SK-N-SH (cell line): ENCODE results near the gene CCS. TPM values are rescaled to one million over a fixed set of nuclear protein-coding genes. Genes with fewer than 3 reads are reported as not detected.
"Not testable (repeated sequence)": the region's sequence is repeated elsewhere in the genome, so short reads cannot be mapped to it uniquely, and the experiment has no call there.

Experiments used
- CTCF ChIA-PET: fragments of 300-600, 350-600 bp; formaldehyde crosslinking; extraction: SDS; loops from one replicate; lab custom pipeline; 2021; lab: Yijun Ruan, JAX
- POLR2A ChIA-PET: fragments of 350-600 bp; sonication (Branson Sonifier 250); formaldehyde crosslinking; extraction: SDS; loops from one replicate; lab custom pipeline; 2020; ENCODE audit warnings: antibody characterized with exemption, inconsistent platforms; lab: Yijun Ruan, JAX
- DNase-seq: peaks from one replicate; pipeline ENCODE4 v3.0.0; 2012
- H2AFZ ChIP-seq: fragments of 200-600 bp; sonication (generic); 2 replicates; pipeline ENCODE4 v1.8.1; 2016; ENCODE audit warnings: antibody characterized with exemption, mild to moderate bottlenecking, low read depth
- H3F3A ChIP-seq: fragments of 200-600 bp; sonication (generic); replicated peaks from 2 replicates; pipeline ENCODE3; 2016; ENCODE audit warnings: antibody characterized with exemption, mild to moderate bottlenecking; ENCODE audit not compliant: insufficient read depth
- H3K27ac ChIP-seq, 2 experiments: fragments of 200-500 bp in 1 of 2; fragments of 200-600 bp in 1 of 2; sonication (Bioruptor generic) in 1 of 2; sonication (generic), shearing (Covaris generic) in 1 of 2; 2 replicates each; pipeline versions ENCODE4 v1.5.1 to v1.6.1; 2014 to 2016; ENCODE audit warnings: low read depth in 2 of 2, inconsistent platforms in 1 of 2, low read length in 1 of 2, mild to moderate bottlenecking in 1 of 2, mixed read lengths in 1 of 2
- H3K27me3 ChIP-seq: fragments of 200-600 bp; sonication (generic), shearing (Covaris generic); 2 replicates; pipeline ENCODE4 v1.6.1; 2016; ENCODE audit warnings: mixed run types; ENCODE audit not compliant: insufficient read depth
- H3K36me3 ChIP-seq, 2 experiments: fragments of 200-500 bp in 1 of 2; fragments of 200-600 bp in 1 of 2; sonication (Bioruptor generic) in 1 of 2; sonication (generic) in 1 of 2; replicated peaks in 1 of 2; 2 replicates each; pipeline versions ENCODE3 to v1.5.1; 2014 to 2016; ENCODE audit warnings: low read length in 1 of 2, mild to moderate bottlenecking in 1 of 2; ENCODE audit not compliant: insufficient read depth in 2 of 2, control insufficient read depth in 1 of 2
- H3K4me1 ChIP-seq, 2 experiments: fragments of 200-500 bp in 1 of 2; fragments of 200-600 bp in 1 of 2; sonication (Bioruptor generic) in 1 of 2; sonication (generic), shearing (Covaris generic) in 1 of 2; 2 replicates each; pipeline versions ENCODE4 v1.5.1 to v1.6.1; 2014 to 2016; ENCODE audit warnings: low read depth in 1 of 2, low read length in 1 of 2, mixed run types in 1 of 2; ENCODE audit not compliant: insufficient read depth in 2 of 2, control insufficient read depth in 1 of 2
- H3K4me2 ChIP-seq: fragments of 200-600 bp; sonication (generic), shearing (Covaris generic); 2 replicates; pipeline ENCODE4 v1.6.1; 2017; ENCODE audit warnings: mixed run types
- H3K4me3 ChIP-seq, 2 experiments: fragments of 200-500 bp in 1 of 2; fragments of 200-600 bp in 1 of 2; sonication (Bioruptor generic) in 1 of 2; sonication (generic), shearing (Covaris generic) in 1 of 2; 2 replicates each; pipeline versions ENCODE4 v1.5.1 to v1.8.1; 2014 to 2016; ENCODE audit warnings: low read depth in 2 of 2, inconsistent platforms in 1 of 2, low read length in 1 of 2, mild to moderate bottlenecking in 1 of 2, mixed read lengths in 1 of 2, moderate library complexity in 1 of 2
- H3K79me2 ChIP-seq: fragments of 200-600 bp; sonication (generic); 2 replicates; pipeline ENCODE4 v1.8.1; 2017; ENCODE audit warnings: mild to moderate bottlenecking; ENCODE audit not compliant: insufficient read depth
- H3K9ac ChIP-seq: fragments of 200-600 bp; sonication (generic); 2 replicates; pipeline ENCODE4 v1.6.1; 2017; ENCODE audit warnings: mixed run types
- H3K9me2 ChIP-seq: fragments of 200-600 bp; sonication (generic); 2 replicates; pipeline ENCODE4 v1.6.1; 2017; ENCODE audit warnings: mixed run types
- H3K9me3 ChIP-seq: fragments of 200-600 bp; sonication (generic); 2 replicates; pipeline ENCODE4 v1.6.1; 2017; ENCODE audit warnings: mixed run types, mild to moderate bottlenecking, moderate library complexity
- H4K20me1 ChIP-seq: fragments of 200-600 bp; sonication (generic); 2 replicates; pipeline ENCODE4 v1.6.1; 2017; ENCODE audit warnings: mild to moderate bottlenecking, mixed run types; ENCODE audit not compliant: insufficient read depth
- CHD2 ChIP-seq: fragments of 150-350 bp; IDR thresholded peaks from 2 replicates; pipeline ENCODE4 v1.6.1; 2018; ENCODE audit warnings: low read length; ENCODE audit not compliant: partially characterized antibody
- EP300 ChIP-seq, 2 experiments: IDR thresholded peaks; 2 replicates each; pipeline versions ENCODE4 v1.4.0 to v1.6.1; 2012; ENCODE audit warnings: borderline replicate concordance in 1 of 2, low read depth in 1 of 2, low read length in 1 of 2
- FOSL2 ChIP-seq: IDR thresholded peaks from 2 replicates; pipeline ENCODE4 v1.4.0; 2012; ENCODE audit warnings: low read depth, mild to moderate bottlenecking, moderate library complexity, borderline replicate concordance
- FOXM1 ChIP-seq: IDR thresholded peaks from 2 replicates; pipeline ENCODE4 v1.4.0; 2012; ENCODE audit warnings: low read depth, mild to moderate bottlenecking
- JUND ChIP-seq: IDR thresholded peaks from 2 replicates; pipeline ENCODE4 v1.4.0; 2012
- MEF2A ChIP-seq: IDR thresholded peaks from 2 replicates; pipeline ENCODE4 v1.4.0; 2012; ENCODE audit warnings: low read depth, borderline replicate concordance
- MXI1 ChIP-seq: IDR thresholded peaks from 2 replicates; pipeline ENCODE4 v1.6.1; 2012; ENCODE audit warnings: mild to moderate bottlenecking, low read depth, low read length, improper control_type of control experiment
- POLR2AphosphoS5 ChIP-seq: IDR thresholded peaks from 2 replicates; pipeline ENCODE4 v1.6.1; 2012; ENCODE audit warnings: low read depth, low read length
- RAD21 ChIP-seq: IDR thresholded peaks from 2 replicates; pipeline ENCODE4 v1.6.1; 2012; ENCODE audit warnings: mild to moderate bottlenecking, low read length
- RCOR1 ChIP-seq: fragments of 150-350 bp; IDR thresholded peaks from 2 replicates; pipeline ENCODE4 v1.6.1; 2017; ENCODE audit warnings: antibody characterized with exemption, low read length
- RFX5 ChIP-seq: IDR thresholded peaks from 2 replicates; pipeline ENCODE4 v1.6.1; 2012; ENCODE audit warnings: mild to moderate bottlenecking, improper control_type of control experiment, low read length
- RXRA ChIP-seq: IDR thresholded peaks from 2 replicates; pipeline ENCODE4 v1.4.0; 2012; ENCODE audit warnings: low read depth, mild to moderate bottlenecking, borderline replicate concordance
- SIN3A ChIP-seq: IDR thresholded peaks from 2 replicates; pipeline ENCODE4 v1.6.1; 2012; ENCODE audit warnings: low read depth, mild to moderate bottlenecking, low read length, moderate library complexity, borderline replicate concordance
- TAF1 ChIP-seq: IDR thresholded peaks from 2 replicates; pipeline ENCODE4 v1.6.1; 2012; ENCODE audit warnings: low read depth, mild to moderate bottlenecking, low read length, moderate library complexity, borderline replicate concordance
- TEAD4 ChIP-seq: IDR thresholded peaks from 2 replicates; pipeline ENCODE4 v1.4.0; 2012; ENCODE audit warnings: mild to moderate bottlenecking, borderline replicate concordance; ENCODE audit not compliant: insufficient read depth
- WGBS: methylation state at CpG from one replicate; pipeline ENCODE4 v1.1.6; 2017; ENCODE audit warnings: low lambda C conversion rate; 5-methylcytosine and 5-hydroxymethylcytosine counted together
- polyA plus RNA-seq, 3 experiments: library from polyadenylated mRNA; depleted of rRNA; stranded (reverse); fragments of >200 nt; gene quantifications; 2 replicates each; pipeline ENCODE4 v1.2.3, GENCODE V29; 2012
- TF ChIP-seq, protein P1 (sequence below): IDR thresholded peaks from 2 replicates; pipeline ENCODE4; 2012
- TF ChIP-seq, protein P2 (sequence below): fragments of 150-350 bp; IDR thresholded peaks from 2 replicates; pipeline ENCODE4 v1.6.1; 2017; ENCODE audit warnings: antibody characterized with exemption, low read length, low read depth, borderline replicate concordance
- TF ChIP-seq, protein P3 (sequence below): IDR thresholded peaks from 2 replicates; pipeline ENCODE4 v1.4.0; 2012; ENCODE audit warnings: low read depth
- TF ChIP-seq, protein P4 (sequence below): IDR thresholded peaks from 2 replicates; pipeline ENCODE4 v1.4.0; 2012; ENCODE audit warnings: low read depth, borderline replicate concordance

The CCS gene
- polyA plus RNA-seq, 1 of the 3 experiments (the other 2 are of a cell fraction), result 56.1 TPM

DNA sequence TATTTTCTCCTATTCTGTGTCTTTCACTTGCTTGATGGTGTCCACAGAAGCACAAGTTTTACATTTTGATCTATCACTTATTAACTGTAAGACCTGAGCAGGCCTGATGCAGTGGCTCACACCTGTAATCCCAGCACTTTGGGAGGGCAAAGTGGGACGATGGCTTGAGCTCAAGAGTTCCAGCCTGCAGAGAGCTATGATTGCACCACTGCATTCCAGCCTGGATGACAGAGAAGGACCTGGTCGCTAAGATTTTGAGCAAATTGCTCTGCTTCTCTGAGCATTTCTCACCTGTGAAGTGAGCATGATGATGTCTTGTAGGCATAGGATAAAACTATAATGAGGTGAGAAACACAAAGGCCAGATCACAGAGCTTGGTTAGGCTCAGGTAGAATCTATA lies 6.8 kb upstream of the CCS start:
- H3K4me1 ChIP-seq, result no peaks in the 10 kb centered on the region
- 15% methylated on average over 2 of the region's 2 CpGs for WGBS
- no peak overlapping the region for H3K9ac ChIP-seq
- TF ChIP-seq TEAD4, result no peak
- no peak overlapping the region for H3K27ac ChIP-seq
- no peaks in the 10 kb centered on the region for H3K79me2 ChIP-seq
- ChIA-PET POLR2A (no interaction called here), CTCF (no interaction called here)
- H2AFZ ChIP-seq, result no peak overlapping the region
- no peaks in the 10 kb centered on the region for H3K9me3 ChIP-seq
- H3K27me3 ChIP-seq, result no peaks in the 10 kb centered on the region
- no peak overlapping the region for H3K4me2 ChIP-seq
- no peak for DNase-seq
- H3K36me3 ChIP-seq, result no peaks in the 10 kb centered on the region
- H3K4me3 ChIP-seq, result no peak overlapping the region
- no peaks in the 10 kb centered on the region for H4K20me1 ChIP-seq
- no peaks in the 10 kb centered on the region for H3F3A ChIP-seq
- H3K9me2 ChIP-seq, result no peaks in the 10 kb centered on the region

DNA sequence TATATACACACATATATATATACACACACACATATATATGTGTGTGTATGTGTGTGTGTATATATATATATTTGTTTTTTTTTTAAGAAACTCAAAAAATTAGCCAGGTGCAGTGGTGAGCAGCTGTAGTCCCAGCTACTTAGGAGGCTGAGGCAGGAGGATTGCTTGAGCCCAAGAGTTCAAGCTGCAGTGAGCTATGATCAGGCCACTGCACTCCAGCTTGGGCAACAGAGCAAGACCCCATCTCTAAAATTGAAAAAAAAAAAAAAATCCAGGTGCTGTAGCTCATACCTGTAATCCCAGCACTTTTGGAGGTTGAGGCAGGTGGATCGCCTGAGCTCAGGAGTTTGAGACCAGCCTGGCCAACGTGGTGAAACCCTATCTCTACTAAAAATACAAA lies 3.7 kb upstream of the CCS start:
- H4K20me1 ChIP-seq, H3K9ac ChIP-seq, DNase-seq, H3K4me2 ChIP-seq, H3K27me3 ChIP-seq, H3K36me3 ChIP-seq, H3K27ac ChIP-seq, H3K9me3 ChIP-seq, H3K9me2 ChIP-seq, H3K4me3 ChIP-seq, H3F3A ChIP-seq, H2AFZ ChIP-seq: not testable (repeated sequence)
- WGBS, result 50% methylated on average over 2 of the region's 2 CpGs
- peaks cover 0 to 11% of the 10 kb centered on the region in 2 experiments; a peak in 1 of 4 replicates for H3K4me1 ChIP-seq
- H3K79me2 ChIP-seq, result peaks cover 12% of the 10 kb centered on the region
- ChIA-PET CTCF (interaction anchor here (1.4 to 2.0 kb wide), 2 partner anchors 8 to 10 kb away, joined by 4 to 8 read pairs; no protein-coding TSS in a partner anchor), POLR2A (interaction anchor here (0.6 kb wide), 1 partner anchor 49 kb away, joined by 3 read pairs; no protein-coding TSS in a partner anchor)

DNA sequence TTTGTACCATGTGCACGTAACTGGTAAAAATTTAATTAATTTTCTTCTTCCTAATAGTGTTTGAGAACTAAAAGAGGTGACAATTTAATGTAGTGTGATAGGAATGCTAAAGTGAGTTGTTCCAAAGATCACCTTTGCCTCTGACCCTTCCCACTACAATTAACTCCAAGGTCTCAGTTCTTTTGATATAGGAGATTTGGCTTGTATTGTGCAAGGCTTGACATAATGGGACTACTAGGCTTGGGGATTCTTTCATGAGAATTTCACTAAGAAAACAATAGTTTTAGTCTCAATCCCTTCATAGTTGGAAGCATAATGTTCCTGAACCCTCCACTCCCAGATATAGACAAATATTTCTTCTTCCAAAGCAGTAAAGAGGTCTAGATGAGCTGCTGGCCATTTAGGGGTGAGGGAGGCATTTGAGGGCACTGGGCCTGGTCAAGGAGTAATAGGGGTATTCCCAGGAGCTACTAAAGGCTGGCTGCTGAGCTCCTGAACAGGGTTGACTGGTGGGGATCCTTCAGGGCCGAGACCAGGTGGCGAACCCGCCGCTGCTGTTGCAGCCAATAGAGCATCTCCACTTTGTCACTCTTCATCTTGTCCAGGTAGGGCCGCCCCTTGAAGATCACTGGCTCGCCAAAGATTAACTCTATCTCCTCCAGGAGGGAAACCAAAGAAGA lies 2.8 kb upstream of the CCS start:
- Histone ChIP-seq H3K4me2 (no peak overlapping the region), H3K9me3 (no peaks in the 10 kb centered on the region), H3K4me3 (no peak overlapping the region), H3K9me2 (no peaks in the 10 kb centered on the region), H3F3A (no peaks in the 10 kb centered on the region), H3K27me3 (no peaks in the 10 kb centered on the region), H3K79me2 (peaks cover 18% of the 10 kb centered on the region), H3K9ac (no peak overlapping the region), H2AFZ (no peak overlapping the region), H4K20me1 (no peaks in the 10 kb centered on the region), H3K36me3 (no peaks in the 10 kb centered on the region), H3K27ac (no peak overlapping the region), H3K4me1 (peaks cover 4 to 14% of the 10 kb centered on the region in 2 experiments; a peak in 1 of 4 replicates)
- ChIA-PET CTCF (interaction anchor here (1.2 to 2.0 kb wide), 4 partner anchors 9 to 88 kb away, joined by 4 to 10 read pairs (median 6); partner anchors contain the start of gene RBM4B), POLR2A (interaction anchor here (0.6 kb wide), 1 partner anchor 48 kb away, joined by 3 read pairs; no protein-coding TSS in a partner anchor)
- no peak for TF ChIP-seq FOSL2
- no peak for TF ChIP-seq RCOR1
- TF ChIP-seq TAF1, result no peak
- TF ChIP-seq CHD2, result no peak
- no peak for TF ChIP-seq FOXM1
- no peak for TF ChIP-seq JUND
- TF ChIP-seq, protein P1, sequence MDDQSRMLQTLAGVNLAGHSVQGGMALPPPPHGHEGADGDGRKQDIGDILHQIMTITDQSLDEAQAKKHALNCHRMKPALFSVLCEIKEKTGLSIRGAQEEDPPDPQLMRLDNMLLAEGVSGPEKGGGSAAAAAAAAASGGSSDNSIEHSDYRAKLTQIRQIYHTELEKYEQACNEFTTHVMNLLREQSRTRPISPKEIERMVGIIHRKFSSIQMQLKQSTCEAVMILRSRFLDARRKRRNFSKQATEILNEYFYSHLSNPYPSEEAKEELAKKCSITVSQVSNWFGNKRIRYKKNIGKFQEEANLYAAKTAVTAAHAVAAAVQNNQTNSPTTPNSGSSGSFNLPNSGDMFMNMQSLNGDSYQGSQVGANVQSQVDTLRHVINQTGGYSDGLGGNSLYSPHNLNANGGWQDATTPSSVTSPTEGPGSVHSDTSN, result no peak
- no peak for TF ChIP-seq RXRA
- no peak for TF ChIP-seq RFX5
- no peak for TF ChIP-seq SIN3A
- TF ChIP-seq MXI1, result no peak
- TF ChIP-seq TEAD4, result no peak
- TF ChIP-seq EP300 (IDR thresholded peaks at IDR 0.05; ENCODE audit: borderline replicate concordance in 1 of 2, low read depth in 1 of 2, low read length in 1 of 2), result no peak
- TF ChIP-seq, protein P2, sequence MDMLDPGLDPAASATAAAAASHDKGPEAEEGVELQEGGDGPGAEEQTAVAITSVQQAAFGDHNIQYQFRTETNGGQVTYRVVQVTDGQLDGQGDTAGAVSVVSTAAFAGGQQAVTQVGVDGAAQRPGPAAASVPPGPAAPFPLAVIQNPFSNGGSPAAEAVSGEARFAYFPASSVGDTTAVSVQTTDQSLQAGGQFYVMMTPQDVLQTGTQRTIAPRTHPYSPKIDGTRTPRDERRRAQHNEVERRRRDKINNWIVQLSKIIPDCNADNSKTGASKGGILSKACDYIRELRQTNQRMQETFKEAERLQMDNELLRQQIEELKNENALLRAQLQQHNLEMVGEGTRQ, result no peak
- TF ChIP-seq, protein P3, sequence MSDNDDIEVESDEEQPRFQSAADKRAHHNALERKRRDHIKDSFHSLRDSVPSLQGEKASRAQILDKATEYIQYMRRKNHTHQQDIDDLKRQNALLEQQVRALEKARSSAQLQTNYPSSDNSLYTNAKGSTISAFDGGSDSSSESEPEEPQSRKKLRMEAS, result no peak
- no peak for TF ChIP-seq POLR2AphosphoS5
- TF ChIP-seq, protein P4, sequence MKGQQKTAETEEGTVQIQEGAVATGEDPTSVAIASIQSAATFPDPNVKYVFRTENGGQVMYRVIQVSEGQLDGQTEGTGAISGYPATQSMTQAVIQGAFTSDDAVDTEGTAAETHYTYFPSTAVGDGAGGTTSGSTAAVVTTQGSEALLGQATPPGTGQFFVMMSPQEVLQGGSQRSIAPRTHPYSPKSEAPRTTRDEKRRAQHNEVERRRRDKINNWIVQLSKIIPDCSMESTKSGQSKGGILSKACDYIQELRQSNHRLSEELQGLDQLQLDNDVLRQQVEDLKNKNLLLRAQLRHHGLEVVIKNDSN, result no peak
- no peak for TF ChIP-seq MEF2A
- no peak for TF ChIP-seq RAD21
- WGBS, result 94% methylated on average over 4 of the region's 7 CpGs
- DNase-seq, result no peak
